HG02870 (cell line): ENCODE measurements around the gene ABHD16B.
A peak's percentile ranks its signal among the peaks of the same experiment; 100 is the strongest.

Experiments
- ATAC-seq: cut with Tn5 transposase; IDR thresholded peaks from one replicate; pipeline ENCODE4 v1.9.1; 2021; ENCODE audit warnings: mild to moderate bottlenecking, moderate library complexity; ENCODE audit not compliant: unreplicated experiment

ABHD16B gene

DNA sequence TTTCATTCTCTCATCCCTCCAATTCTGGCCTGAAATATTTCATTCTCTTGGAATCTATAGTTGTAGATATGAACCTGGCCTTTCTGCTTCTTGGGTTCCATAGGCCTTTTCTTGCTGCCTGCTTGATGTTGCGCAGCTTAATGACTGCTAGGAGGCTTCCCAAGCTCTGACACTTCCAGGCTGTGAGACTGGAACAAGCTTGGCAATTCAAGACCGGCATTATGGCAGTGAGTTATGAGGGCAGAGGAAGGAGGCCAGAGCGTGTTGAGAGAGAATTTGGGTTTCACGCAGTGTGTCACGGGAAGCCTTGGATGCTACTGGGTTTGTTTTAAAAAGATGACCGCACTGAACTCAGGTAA is 32.7 kb downstream of the ABHD16B start:
- no peak for ATAC-seq

DNA sequence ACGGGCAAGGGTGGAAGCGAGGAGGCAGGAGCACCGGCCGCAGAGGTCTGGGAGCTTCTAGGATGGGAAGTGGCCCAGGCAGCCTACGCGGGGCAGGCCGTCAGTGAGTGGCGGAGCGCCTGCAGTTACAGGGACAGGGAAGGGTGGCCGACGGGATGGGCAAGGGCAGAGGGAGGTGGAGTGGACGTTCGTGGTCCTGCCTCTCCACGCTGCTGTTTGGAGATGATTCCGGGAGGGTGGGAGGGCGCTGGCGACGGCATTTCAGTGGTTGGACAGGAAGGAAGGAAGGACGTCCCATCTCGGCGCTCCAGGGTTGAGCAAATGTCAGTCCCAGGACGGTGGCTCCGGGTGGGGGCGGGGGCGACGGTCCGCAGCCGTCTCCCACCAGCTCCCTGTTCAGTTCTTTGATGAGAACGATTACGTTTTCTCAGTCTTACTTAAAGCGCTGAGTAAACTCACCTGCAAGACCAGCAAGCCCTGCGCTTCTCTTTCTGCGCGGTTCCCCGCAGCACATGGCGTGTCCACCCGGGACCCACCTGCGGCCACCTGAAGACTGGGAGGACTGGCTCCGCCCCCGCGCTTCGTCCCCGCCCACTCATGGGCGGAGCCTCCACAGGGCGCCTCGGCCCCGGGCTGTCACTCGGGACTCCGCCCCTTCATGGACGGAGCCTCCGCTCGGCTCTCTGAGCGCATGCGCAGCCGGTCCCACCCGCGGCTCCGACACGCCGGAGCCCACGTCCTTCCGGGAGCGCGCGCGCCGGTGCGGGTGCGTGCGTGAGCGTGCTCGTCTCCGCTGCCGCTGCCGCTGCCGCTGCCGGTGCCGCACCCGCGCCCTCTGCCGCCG is 33.3 kb downstream of the ABHD16B start, which contains the start of gene DNAJC5:
Gene DNAJC5 (plus strand): TSS at position 769 of the 844 bp plus-strand sequence. CDS start 33,220 bp downstream, outside the sequence.
- peak; percentile 71 for ATAC-seq

DNA sequence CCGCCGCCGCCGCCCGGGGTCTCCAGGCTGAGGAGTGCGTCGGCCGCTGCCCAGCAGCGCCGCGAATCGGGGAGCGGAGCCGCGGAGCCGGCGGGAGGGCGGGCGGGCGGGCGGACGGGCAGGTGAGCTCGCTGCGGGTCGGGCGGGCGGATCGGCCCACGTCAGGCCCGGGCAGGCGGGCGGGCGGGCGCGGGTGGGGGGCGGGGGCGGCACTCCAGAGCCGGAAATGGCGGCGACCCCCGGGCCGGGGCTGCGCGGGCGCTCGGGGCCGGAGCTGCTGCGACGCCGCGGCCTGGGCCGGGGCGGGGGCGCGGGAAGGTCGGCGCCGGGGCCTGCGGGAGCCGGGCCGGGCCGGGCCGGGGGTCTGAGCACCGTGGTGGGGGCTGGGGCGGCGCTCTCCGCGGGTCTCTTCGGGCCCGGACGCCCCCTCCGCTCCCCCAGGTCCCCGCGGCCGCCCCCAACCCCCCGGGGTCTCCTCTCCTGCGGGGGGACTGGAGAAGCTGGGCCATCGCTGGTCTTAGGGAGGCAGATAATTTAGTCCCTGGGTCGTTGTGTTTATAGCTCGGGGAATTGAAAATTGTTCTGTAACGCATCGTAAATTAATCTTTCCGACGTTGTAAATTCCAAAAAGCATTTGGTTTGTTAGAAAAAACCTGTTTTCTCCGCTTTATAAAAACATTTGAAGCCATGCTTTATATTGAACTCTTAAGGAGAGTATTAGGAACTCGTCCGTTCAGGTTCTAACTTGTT is 34.1 kb downstream of the ABHD16B start:
- ATAC-seq, result no peak

DNA sequence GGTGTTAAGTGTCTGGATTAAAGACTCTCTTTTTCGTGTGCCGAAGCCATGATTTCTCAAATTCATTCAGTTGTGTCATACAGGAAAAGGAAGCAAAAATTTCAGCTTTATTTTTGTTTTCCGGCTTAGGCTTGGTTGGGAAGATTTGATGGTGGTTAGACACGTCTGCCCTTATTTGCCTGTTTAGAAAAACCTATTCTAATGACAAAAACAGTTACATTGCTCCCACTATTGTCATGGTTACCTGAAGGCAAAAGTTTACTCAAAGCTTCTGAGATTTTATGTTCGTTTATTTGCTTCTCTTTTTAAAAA is 34.6 kb downstream of the ABHD16B start:
- ATAC-seq, result no peak

DNA sequence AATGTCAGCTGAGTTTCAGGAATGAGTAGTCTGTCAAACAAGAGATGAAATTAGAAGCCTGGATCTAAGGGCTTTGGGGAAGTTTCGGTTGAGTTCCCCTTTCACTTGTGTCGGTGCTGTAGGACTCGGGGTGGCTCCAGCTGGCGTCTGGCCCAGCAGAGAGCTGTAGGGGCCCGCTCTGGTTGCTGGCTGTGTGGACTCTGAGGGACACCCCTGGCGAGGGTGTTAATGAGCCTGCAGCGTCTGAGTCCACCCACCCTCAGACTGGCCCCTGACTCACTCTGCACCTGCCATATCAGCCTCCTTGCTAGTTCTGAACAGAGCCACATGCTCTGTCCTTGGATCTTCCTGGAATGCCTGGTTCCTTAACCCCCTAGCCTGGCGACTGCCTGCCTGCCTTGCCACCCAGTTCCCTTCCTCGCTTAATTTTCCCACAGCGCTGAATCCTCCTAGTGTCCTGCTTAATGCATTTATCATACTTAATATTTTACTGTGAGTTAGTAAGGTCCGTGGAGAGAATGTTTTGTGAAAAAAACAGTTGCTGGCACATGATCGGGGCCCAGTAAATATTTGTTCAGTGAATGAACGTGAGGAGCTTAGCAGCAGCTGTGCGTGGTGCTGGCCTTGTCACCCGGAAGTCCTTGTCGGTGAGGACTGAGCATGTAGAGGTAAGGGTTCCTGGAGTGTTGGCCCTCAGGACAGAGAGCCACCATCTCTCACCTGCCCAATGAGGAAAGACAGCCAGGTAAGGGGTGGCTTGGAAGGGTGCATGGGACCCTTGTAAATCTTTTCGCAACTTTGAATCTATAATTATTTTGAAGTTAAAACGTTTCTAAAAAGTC is 35.2 kb downstream of the ABHD16B start:
- ATAC-seq, result no peak

DNA sequence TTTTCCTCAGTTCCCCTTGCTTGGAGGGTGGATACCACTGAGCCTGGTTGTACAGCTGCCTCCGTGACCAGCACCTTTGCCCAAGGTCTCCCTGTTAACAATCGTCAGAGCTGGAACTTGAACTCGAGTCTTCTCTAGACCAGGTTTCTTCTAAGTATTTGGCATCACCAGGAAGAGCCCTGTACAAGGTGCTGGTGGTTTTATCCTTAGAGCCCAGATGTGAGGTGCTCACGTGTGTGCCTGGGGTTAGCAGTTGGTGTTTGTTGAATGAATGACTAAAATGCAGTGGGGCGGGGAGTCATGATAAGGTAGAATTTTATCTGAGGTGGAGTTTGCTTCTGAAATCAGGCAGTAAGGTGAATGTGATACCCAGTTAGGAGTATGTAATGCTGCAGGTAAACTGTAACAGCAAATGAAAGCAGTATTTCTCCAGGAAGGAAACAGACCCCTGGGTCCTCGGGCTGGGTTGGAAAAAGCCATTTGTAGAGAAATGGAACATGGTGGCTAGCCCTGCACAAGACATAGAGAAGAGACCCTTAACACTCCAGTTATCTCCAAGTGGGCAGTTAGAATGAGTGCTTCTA is 36.8 kb downstream of the ABHD16B start:
- no peak for ATAC-seq

DNA sequence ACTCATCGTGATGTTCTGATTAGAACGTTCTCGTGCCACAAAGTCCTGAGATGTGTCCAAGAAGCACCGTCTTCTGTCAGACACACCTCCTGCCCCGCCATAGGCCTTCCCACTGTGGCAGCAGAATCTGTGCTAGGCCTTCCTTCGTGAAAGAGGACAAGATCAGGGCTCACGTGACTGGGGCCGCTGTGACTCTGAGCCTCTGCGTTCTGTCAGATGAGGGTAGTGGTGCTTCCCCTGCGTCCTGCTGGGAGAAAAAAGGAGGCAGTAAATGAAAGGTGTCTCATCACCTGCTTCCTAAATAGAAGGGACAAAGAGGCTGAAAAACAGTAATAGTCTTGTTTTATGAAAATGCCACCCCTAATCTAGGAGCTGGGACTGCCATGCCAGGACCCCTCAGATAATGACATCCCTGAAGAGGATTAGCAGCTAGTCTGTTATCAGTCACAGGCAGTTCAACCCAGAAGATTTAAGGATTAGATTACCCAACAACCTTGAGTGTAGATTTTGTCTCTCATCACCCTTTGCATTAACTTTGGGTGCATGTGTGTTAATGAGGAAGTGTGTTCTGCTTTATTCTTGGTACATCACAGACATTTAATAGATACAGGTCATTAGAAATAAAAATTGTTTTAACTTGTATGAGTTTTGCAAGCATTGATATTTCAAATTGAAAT is 37.7 kb downstream of the ABHD16B start:
- ATAC-seq, result no peak

DNA sequence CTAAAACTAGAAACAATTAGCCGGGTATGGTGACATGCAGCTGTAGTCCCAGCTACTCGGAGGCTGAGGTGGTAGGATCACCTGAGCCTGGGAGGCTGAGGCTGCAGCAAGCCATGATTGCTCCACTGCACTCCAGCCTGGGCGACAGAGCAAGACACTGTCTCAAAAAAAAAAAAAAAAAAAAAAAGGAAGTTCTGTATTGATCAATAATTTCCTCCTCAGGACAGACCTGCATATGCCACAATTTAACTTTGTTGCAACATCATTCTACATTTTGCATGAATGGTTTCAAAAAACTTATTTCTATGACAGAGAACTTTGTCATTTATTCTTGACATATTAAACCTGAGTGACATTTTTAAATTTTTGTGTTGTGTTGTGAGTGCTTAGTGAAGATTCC is 39.1 kb downstream of the ABHD16B start:
- ATAC-seq, result no peak

DNA sequence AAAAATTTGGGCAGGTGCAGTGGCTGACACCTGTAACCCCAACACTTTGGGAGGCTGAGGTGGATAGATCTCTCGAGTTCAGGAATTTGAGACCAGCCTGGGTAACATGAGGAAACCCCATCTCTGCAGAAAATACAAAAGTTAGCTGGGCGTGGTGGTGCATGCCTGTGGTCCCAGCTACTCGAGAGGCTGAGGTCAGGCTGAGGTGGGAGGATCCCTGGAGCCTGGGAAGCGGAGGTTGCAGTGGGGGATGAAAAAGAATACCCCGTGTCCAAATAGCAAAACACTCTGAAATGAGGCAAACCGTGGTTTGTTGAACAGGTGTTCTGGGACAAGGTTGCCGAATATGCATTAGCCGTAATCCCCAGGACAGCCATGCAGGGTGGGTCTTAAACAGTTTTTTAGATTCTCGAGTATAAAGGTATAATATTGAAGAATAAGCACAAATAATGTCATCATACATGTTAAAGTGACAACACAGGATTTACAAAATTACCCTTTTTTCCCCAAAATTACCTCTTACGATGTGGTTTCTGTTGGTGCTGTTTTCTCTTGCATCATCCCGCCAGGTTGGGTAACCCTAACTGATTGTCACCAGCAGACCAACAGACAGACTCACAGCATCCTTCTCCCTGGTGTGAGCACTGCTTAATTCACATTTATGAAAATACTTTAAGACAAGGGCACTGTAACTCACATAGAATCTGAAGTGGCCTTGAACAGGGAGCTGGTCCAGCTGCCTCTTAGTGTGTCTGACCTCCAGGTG is 42.7 kb downstream of the ABHD16B start:
- ATAC-seq, result no peak

DNA sequence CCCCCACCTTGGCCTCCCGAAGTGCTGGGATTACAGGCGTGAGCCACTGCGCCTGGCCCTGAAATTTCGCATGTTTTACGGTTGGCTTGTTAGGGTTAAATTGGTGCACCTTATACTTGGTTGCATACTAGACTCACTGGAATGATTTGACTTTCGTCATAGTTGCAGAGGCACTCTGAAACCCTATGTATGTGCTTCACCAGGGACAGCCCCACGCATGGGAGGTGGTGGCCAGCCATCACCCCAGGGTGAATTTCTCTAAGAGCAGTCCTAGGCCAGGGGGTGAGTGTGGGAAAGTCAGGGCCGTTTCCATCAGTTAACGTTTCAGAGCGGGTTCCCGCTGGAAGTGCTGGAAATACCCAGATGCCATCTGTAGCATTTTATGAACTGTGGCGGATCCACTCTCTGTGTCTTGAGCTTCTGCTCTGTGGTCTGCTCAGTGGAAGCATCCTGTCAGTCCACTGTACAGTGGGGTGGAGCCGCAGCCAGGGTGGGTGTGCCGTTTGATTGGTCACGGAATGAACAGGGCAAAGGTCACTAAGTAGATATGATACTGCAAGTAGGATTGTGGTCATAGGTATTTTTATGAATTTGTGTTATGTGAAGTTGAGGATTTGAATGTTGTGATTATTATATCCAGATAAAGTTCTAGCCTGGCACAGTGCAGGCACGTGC is 46.8 kb downstream of the ABHD16B start:
- ATAC-seq, result no peak

DNA sequence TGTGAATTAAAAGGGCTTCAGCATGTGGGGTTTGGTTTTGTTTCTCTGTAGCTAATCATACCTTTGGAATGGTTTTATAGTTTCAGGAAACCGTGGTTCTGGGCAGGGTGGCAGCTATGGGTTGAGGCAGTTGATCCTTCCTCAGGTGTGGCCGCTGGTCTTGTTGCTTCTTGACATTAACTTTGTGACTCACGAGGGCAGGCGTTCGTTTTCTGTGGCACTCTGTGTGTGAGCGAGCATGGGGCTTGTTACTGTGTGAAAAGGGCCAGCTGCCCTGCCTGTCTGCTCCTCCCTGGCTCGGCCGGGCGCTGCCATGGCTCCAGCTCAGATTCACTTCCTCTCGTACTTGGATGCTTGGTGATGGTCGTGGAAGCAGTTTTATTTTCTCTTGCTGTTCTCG is 49.9 kb downstream of the ABHD16B start:
- no peak for ATAC-seq
